ENCODE results near the gene ATE1. TPM values are rescaled to one million over a fixed set of nuclear protein-coding genes. Genes with fewer than 3 reads are reported as not detected.

The ATE1 gene
- total RNA-seq, 1 experiment from 2014 or later = 40.4 TPM

GRCh38 chr10:121900443-121901174 lies 27.2 kb downstream of the ATE1 start:
- ChIA-PET CTCF (interaction anchor here (0.6 to 3.4 kb wide), 24 partner anchors 9 to 1476 kb away, joined by 3 to 24 read pairs (median 4); no protein-coding TSS in a partner anchor), POLR2A (interaction anchor here (1.0 to 1.1 kb wide), 2 partner anchors 12 to 27 kb away, joined by 3 read pairs; partner anchors contain the start of gene ATE1)
- Mint-ChIP-seq H3K4me1 (ENCODE audit: insufficient read depth, unreplicated experiment) (no peaks in the 10 kb centered on the region), H3K9me3 (ENCODE audit: unreplicated experiment) (no peaks in the 10 kb centered on the region), H3K27me3 (ENCODE audit: insufficient read depth, unreplicated experiment) (no peaks in the 10 kb centered on the region), H3K4me3 (ENCODE audit: unreplicated experiment) (no peak overlapping the region), H3K36me3 (ENCODE audit: insufficient read depth, unreplicated experiment) (peaks cover 34% of the 10 kb centered on the region), H3K27ac (ENCODE audit: low read depth, unreplicated experiment) (no peak overlapping the region)
- TF ChIP-seq CTCF (IDR thresholded peaks at IDR 0.05; ENCODE audit: unreplicated experiment) = peak; percentile 52
- intact Hi-C loops (cut with micrococcal nuclease) = loop anchor here (1.0 kb wide), 1 partner anchor 957 kb away; no protein-coding TSS in a partner anchor
- BruUV-seq (replicated peaks) = no TSS peak
- peak; percentile 69 for DNase-seq (ENCODE audit: unreplicated experiment)

- Mint-ChIP-seq H3K4me1 (ENCODE audit: insufficient read depth, unreplicated experiment) (no peaks in the 10 kb centered on the region), H3K36me3 (ENCODE audit: insufficient read depth, unreplicated experiment) (peaks cover 35% of the 10 kb centered on the region), H3K4me3 (ENCODE audit: unreplicated experiment) (no peak overlapping the region), H3K27ac (ENCODE audit: low read depth, unreplicated experiment) (no peak overlapping the region), H3K27me3 (ENCODE audit: insufficient read depth, unreplicated experiment) (no peaks in the 10 kb centered on the region), H3K9me3 (ENCODE audit: unreplicated experiment) (no peaks in the 10 kb centered on the region)
- intact Hi-C loops (cut with micrococcal nuclease) = loop anchor here (1.0 kb wide), 1 partner anchor 956 kb away; no protein-coding TSS in a partner anchor
- BruUV-seq (replicated peaks) = no TSS peak
- DNase-seq (ENCODE audit: unreplicated experiment) = no peak
- ChIA-PET POLR2A (interaction anchor here (0.8 kb wide), 1 partner anchor 13 kb away, joined by 4 read pairs; no protein-coding TSS in a partner anchor), CTCF (interaction anchor here (0.6 to 3.4 kb wide), 12 partner anchors 8 to 957 kb away, joined by 3 to 24 read pairs (median 4); no protein-coding TSS in a partner anchor)
- no peak for TF ChIP-seq CTCF (IDR thresholded peaks at IDR 0.05; ENCODE audit: unreplicated experiment)
These were observed 28.1 kb downstream of the ATE1 start for GRCh38 chr10:121899727-121900126.

DNA sequence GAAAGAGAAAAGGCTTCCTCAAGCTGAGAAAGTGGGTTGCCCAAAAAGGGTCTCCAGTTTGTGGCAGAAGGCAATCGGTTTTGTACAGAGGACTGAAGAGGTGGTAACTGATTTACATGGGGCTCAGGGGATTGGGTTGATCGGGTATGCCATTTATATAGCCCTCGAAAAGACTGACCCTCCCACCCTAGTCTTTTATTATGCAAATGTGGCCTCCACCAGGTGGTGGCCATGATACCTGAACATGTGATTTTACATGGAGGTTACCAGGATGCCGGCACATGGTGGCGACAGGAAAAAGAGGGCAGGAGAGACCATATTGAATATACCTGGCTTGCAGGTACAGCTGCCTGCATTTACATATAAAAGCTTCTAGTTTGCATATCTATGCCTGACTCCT lies 36.7 kb downstream of the ATE1 start:
- H3K4me1 Mint-ChIP-seq (ENCODE audit: insufficient read depth, unreplicated experiment) = no peaks in the 10 kb centered on the region
- TF ChIP-seq CTCF (IDR thresholded peaks at IDR 0.05; ENCODE audit: unreplicated experiment) = no peak

DNA sequence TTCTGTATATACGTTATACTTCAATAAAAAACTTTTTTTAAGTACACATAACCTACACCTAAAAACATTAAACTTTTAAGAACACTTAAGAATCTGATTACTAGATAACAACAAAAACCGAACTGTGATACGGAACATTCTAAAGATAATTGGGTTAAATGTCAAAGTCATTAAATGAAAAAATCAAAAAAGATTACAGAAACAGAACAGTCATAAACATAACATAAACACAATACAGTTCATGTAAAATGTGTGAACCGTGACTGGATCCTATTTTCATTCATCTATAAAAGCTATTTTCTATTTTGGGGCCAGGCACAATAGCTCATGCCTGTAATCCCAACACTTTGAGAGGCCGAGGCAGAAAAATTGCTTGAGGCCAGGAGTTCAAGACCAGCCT lies 38.6 kb downstream of the ATE1 start:
- intact Hi-C loops (cut with micrococcal nuclease) = loop anchor here (5.0 to 10.0 kb wide), 4 partner anchors 67 to 274 kb away; no protein-coding TSS in a partner anchor
- Mint-ChIP-seq H3K27ac (ENCODE audit: low read depth, unreplicated experiment) (no peak overlapping the region), H3K4me3 (ENCODE audit: unreplicated experiment) (no peak overlapping the region), H3K36me3 (ENCODE audit: insufficient read depth, unreplicated experiment) (peaks cover 17% of the 10 kb centered on the region), H3K9me3 (ENCODE audit: unreplicated experiment) (no peaks in the 10 kb centered on the region), H3K27me3 (ENCODE audit: insufficient read depth, unreplicated experiment) (no peaks in the 10 kb centered on the region), H3K4me1 (ENCODE audit: insufficient read depth, unreplicated experiment) (no peaks in the 10 kb centered on the region)
- no peak for DNase-seq (ENCODE audit: unreplicated experiment)
- ChIA-PET POLR2A (no interaction called here), CTCF (interaction anchor here (0.6 to 2.6 kb wide), 4 partner anchors 11 to 946 kb away, joined by 3 to 16 read pairs (median 6); no protein-coding TSS in a partner anchor)
- no TSS peak for BruUV-seq (replicated peaks)
- no peak for TF ChIP-seq CTCF (IDR thresholded peaks at IDR 0.05; ENCODE audit: unreplicated experiment)

More for the DNA sequence above, 36.7 kb downstream of the ATE1 start:
- no TSS peak for BruUV-seq (replicated peaks)
- POLR2A ChIA-PET = no interaction called here
- CTCF ChIA-PET = interaction anchor here (0.6 to 2.9 kb wide), 4 partner anchors 9 to 937 kb away, joined by 3 to 14 read pairs (median 3); no protein-coding TSS in a partner anchor
- H3K27ac Mint-ChIP-seq (ENCODE audit: low read depth, unreplicated experiment) = no peak overlapping the region
- no peak overlapping the region for H3K4me3 Mint-ChIP-seq (ENCODE audit: unreplicated experiment)
- no peak for DNase-seq (ENCODE audit: unreplicated experiment)
- intact Hi-C loops (cut with micrococcal nuclease) = no loop called here
- H3K36me3 Mint-ChIP-seq (ENCODE audit: insufficient read depth, unreplicated experiment) = peaks cover 26% of the 10 kb centered on the region
- H3K9me3 Mint-ChIP-seq (ENCODE audit: unreplicated experiment) = no peaks in the 10 kb centered on the region
- no peaks in the 10 kb centered on the region for H3K27me3 Mint-ChIP-seq (ENCODE audit: insufficient read depth, unreplicated experiment)
